HCT116 (cell line): ENCODE results near the gene ALK.

ENCODE experiments used
- CEBPB ChIP-seq: IDR thresholded peaks from 2 replicates; pipeline ENCODE4 v1.6.1; 2012; ENCODE audit warnings: low read depth
- CTCF ChIP-seq, 3 experiments: fragments of 200-600 bp in 1 of 3; sonication (generic) in 1 of 3; IDR thresholded peaks in 2 of 3; conservative IDR thresholded peaks in 1 of 3; 2 replicates each; pipeline ENCODE4 v1.5.1; 2012 to 2017; ENCODE audit warnings: low read depth in 2 of 3, low read length in 2 of 3, antibody characterized with exemption in 1 of 3, borderline replicate concordance in 1 of 3, control low read depth in 1 of 3, mild to moderate bottlenecking in 1 of 3, mixed read lengths in 1 of 3, mixed run types in 1 of 3, moderate library complexity in 1 of 3; ENCODE audit not compliant: insufficient read depth in 1 of 3
- POLR2AphosphoS5 ChIP-seq: IDR thresholded peaks from 2 replicates; pipeline ENCODE4 v1.6.1; 2011; ENCODE audit warnings: mild to moderate bottlenecking, low read depth, low read length, moderate library complexity
- RAD21 ChIP-seq: IDR thresholded peaks from 2 replicates; pipeline ENCODE4 v1.6.1; 2012; ENCODE audit warnings: low read depth, mild to moderate bottlenecking
- SIN3A ChIP-seq: IDR thresholded peaks from 2 replicates; pipeline ENCODE4 v1.6.1; 2012; ENCODE audit warnings: low read depth
- ZNF274 ChIP-seq: fragments of 200-500 bp; sonication (Bioruptor generic); IDR thresholded peaks from 2 replicates; pipeline ENCODE4 v1.6.1; 2014; ENCODE audit warnings: mild to moderate bottlenecking, low read depth, low read length, inconsistent platforms
- TF ChIP-seq, protein P1 (sequence below): IDR thresholded peaks from 2 replicates; pipeline ENCODE4 v1.6.1; 2011; ENCODE audit warnings: mild to moderate bottlenecking, low read length, moderate library complexity; ENCODE audit not compliant: insufficient replicate concordance; ENCODE audit errors: extremely low read depth

GRCh38 chr2:29253026-29253425 is 668.4 kb downstream of the ALK start:
- TF ChIP-seq SIN3A (no peak), CTCF (IDR thresholded peaks at IDR 0.05 in 2 of 3, conservative IDR thresholded peaks at IDR 0.05 in 1 of 3; ENCODE audit: borderline replicate concordance in 1 of 3, insufficient read depth in 1 of 3, low read depth in 2 of 3, low read length in 2 of 3) (no peak), ZNF274 (no peak), RAD21 (no peak), POLR2AphosphoS5 (no peak), CEBPB (no peak)
- TF ChIP-seq, protein P1, sequence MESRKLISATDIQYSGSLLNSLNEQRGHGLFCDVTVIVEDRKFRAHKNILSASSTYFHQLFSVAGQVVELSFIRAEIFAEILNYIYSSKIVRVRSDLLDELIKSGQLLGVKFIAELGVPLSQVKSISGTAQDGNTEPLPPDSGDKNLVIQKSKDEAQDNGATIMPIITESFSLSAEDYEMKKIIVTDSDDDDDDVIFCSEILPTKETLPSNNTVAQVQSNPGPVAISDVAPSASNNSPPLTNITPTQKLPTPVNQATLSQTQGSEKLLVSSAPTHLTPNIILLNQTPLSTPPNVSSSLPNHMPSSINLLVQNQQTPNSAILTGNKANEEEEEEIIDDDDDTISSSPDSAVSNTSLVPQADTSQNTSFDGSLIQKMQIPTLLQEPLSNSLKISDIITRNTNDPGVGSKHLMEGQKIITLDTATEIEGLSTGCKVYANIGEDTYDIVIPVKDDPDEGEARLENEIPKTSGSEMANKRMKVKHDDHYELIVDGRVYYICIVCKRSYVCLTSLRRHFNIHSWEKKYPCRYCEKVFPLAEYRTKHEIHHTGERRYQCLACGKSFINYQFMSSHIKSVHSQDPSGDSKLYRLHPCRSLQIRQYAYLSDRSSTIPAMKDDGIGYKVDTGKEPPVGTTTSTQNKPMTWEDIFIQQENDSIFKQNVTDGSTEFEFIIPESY = no peak
